IMR-90 (cell line): ENCODE results near the gene SEMA3C. TPM values are rescaled to one million over a fixed set of nuclear protein-coding genes. Genes with fewer than 3 reads are reported as not detected.

Experiments
- CEBPB ChIP-seq: IDR thresholded peaks from 2 replicates; pipeline ENCODE4 v1.6.1; 2012; ENCODE audit warnings: low read depth, low read length, improper control_type of control experiment
- ELK1 ChIP-seq: fragments of 150-350 bp; IDR thresholded peaks from 2 replicates; pipeline ENCODE4 v1.6.1; 2016; ENCODE audit warnings: low read depth, mild to moderate bottlenecking, low read length, moderate library complexity, borderline replicate concordance
- MAFK ChIP-seq: IDR thresholded peaks from 2 replicates; pipeline ENCODE4 v1.6.1; 2012; ENCODE audit warnings: low read depth, low read length, improper control_type of control experiment
- MXI1 ChIP-seq: IDR thresholded peaks from 2 replicates; pipeline ENCODE4 v1.6.1; 2012; ENCODE audit warnings: low read depth, mild to moderate bottlenecking, low read length, moderate library complexity, borderline replicate concordance
- NFE2L2 ChIP-seq: fragments of 150-350 bp; IDR thresholded peaks from 2 replicates; pipeline ENCODE4 v1.6.1; 2016; ENCODE audit warnings: low read depth, mild to moderate bottlenecking, low read length
- POLR2A ChIP-seq: IDR thresholded peaks from 2 replicates; pipeline ENCODE4 v1.6.1; 2012; ENCODE audit warnings: mild to moderate bottlenecking, low read depth, low read length
- polyA plus RNA-seq, 3 experiments: library from polyadenylated mRNA; depleted of rRNA; stranded (reverse); fragments of >200 nt; gene quantifications; 2 replicates each; pipeline ENCODE4 v1.2.3, GENCODE V29; 2012; ENCODE audit warnings: low replicate concordance in 1 of 3
- total RNA-seq: library from RNA; depleted of rRNA; stranded (reverse); fragments of >200 nt; gene quantifications from 2 replicates; pipeline ENCODE4 v1.2.3, GENCODE V29; 2012

SEMA3C gene
- total and polyA plus RNA-seq, 2 of the 4 experiments (the other 2 are of a cell fraction): 21.2 to 97.1 TPM

- TF ChIP-seq CEBPB (peak; percentile 90), NFE2L2 (no peak), ELK1 (no peak), POLR2A (no peak), MXI1 (no peak), MAFK (peak; percentile 84)
Measured at GRCh38 chr7:80883154-80884025, 35.5 kb downstream of the SEMA3C start (continued).
